ENCODE data around the gene HJV.

Gene HJV

GRCh38 chr1:145977016-145977415, 44.5 kb downstream of the HJV start:
- no peak for DNase-seq (ENCODE audit: low read depth in 3 of 3)

GRCh38 chr1:145975216-145975615, 46.3 kb downstream of the HJV start:
- DNase-seq (ENCODE audit: low read depth in 3 of 3), result no peak

- DNase-seq (ENCODE audit: low read depth in 3 of 3), result no peak
These were observed 46.8 kb downstream of the HJV start for GRCh38 chr1:145974721-145975120.

GRCh38 chr1:145972580-145972979, 49.0 kb downstream of the HJV start:
- DNase-seq (ENCODE audit: low read depth in 3 of 3), result no peak

Data from stimulated activated CD4-positive, alpha-beta T cell treated with anti-CD3 and anti-CD28 coated beads, TNF-alpha, amount 100 ng/mL, for 4 hours (primary cell).